Measurements from ENCODE around the gene GCN1.

GCN1 gene

DNA sequence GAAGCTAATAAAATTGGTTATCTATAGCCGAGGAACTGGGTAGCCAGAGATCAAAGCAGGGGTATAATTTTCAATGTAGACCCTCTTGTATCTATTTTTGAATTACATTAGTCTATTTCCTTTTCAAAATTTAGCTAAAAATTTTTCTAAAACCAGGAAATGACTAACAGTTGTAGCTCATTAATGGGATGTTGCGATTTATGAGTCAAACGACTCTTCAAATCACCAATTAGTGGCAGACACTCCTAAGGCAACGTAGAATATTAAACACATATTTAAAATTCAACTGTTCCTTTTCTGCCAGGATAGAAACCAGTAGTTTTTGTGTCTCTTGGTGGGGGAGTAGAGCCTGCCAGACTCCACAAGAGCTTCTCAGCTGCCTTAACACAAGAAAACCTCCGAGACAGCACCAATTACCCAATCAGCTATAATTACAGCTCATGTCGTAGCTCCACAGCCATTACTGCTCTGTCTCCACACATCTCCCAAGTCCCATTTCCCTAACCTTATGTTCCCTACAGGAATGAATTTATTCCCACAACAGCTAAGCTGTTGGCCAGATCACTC lies 26.9 kb downstream of the GCN1 start:
- no peak for TF ChIP-seq POLR2A (IDR thresholded peaks at IDR 0.05; ENCODE audit: low read depth, low read length)
- no peak for DNase-seq (ENCODE audit: insufficient read length, low spot score)
- no peak for FAIRE-seq

DNA sequence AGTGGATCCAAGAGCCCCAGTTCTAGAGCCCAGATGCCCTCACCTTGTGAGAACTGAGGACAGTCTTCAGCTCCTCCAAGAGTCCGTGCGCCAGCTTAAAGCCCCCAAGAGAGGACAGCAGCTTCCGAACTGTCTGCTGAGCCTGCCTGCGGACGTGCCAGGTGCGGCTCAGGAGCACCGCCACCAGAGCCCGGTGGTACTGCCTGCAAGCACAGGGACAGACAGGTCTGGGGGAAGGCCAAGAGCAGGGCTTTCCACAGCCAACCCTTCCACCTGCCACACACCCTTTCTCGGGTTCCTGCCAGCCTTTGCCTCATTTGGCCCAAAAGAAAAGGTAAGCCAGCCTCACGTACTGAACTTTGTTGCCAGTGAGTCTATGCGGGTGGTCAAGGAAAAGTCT lies 30.2 kb downstream of the GCN1 start:
- DNase-seq (ENCODE audit: insufficient read length, low spot score) (no peak), FAIRE-seq (no peak)
- TF ChIP-seq POLR2A (IDR thresholded peaks at IDR 0.05; ENCODE audit: low read depth, low read length), result no peak

DNA sequence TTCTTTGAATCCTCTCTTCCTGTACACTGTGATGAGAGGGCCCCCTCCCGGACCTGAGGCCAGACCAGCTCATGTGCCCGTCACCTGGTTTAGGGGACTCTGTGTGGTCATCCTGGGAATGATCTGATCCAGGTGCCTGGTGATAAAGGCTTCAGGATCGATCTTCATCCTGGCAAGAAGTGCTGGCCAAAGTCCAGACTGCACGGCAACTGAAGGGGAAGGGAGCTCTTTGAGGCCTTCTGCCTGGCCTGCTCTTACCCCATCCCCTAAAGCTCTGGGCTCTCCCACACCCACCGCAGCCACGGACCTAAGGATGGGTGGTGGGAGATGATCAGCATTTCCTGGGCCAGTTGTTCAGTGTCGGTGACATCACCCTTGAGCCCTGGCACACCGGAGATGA lies 31.8 kb downstream of the GCN1 start:
- TF ChIP-seq POLR2A (IDR thresholded peaks at IDR 0.05; ENCODE audit: low read depth, low read length), result no peak
- DNase-seq (ENCODE audit: insufficient read length, low spot score) (no peak), FAIRE-seq (no peak)

DNA sequence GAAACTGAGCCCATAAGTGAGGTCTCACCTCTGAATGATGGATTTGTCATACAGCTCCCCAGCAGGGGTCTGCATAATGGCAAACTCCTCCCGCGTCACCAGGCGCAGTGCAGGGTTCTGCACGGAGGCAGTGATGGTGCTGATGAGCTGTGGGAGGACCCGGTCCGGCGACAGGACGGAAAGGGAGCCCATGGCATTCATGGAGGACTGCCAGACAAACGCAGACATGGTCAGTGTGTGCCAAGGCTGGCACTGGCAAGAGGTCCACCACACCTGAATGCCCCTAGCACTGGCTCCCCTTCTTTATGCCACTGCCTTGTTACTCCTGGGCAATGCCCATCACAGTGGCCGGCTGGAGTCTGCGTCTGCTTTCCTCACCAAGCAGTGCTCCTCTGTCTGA lies 32.7 kb downstream of the GCN1 start:
- TF ChIP-seq POLR2A (IDR thresholded peaks at IDR 0.05; ENCODE audit: low read depth, low read length), result no peak
- DNase-seq (ENCODE audit: insufficient read length, low spot score) (no peak), FAIRE-seq (no peak)

DNA sequence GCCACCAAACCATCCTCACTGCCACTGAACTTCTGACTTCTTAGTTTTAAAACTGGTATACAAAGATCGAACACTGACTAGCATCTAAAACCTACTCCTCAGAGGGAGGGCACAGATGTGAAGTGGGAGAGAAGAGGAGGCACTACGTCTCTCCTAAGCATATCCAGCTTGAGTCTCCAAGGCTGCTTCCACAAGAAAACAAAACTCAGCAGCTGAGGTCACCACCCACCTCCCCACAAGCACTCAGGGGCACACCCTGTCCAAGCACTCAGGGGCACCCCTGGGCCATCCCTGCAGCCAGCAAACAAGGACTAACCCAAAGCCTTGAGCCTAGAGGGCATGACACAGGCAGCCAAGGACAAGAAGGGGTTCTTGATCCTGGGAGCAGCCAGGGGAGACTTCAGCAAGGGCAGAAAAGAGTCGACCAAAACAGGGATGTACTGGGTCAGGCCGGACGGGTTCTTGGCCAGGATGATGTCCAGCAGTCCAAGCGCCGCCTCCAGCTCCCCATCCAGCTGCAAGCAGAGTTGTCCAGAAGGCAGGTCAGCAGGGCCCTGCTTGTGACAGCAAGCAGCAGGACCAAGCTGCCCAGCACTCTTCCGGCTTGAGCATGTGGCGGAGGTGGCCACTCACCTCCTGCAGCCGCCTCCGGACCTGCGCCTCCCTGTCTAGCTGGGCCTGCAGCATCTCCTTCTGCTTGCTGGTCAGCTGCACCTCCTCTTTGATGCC lies 34.8 kb downstream of the GCN1 start:
- no peak for TF ChIP-seq POLR2A (IDR thresholded peaks at IDR 0.05; ENCODE audit: low read depth, low read length)
- FAIRE-seq, result no peak
- DNase-seq (ENCODE audit: insufficient read length, low spot score), result no peak

GRCh38 chr12:120158351-120158750 lies 36.2 kb downstream of the GCN1 start:
- TF ChIP-seq POLR2A (IDR thresholded peaks at IDR 0.05; ENCODE audit: low read depth, low read length), result no peak
- DNase-seq (ENCODE audit: insufficient read length, low spot score) (no peak), FAIRE-seq (no peak)

- no peak for TF ChIP-seq POLR2A (IDR thresholded peaks at IDR 0.05; ENCODE audit: low read depth, low read length)
- FAIRE-seq (no peak), DNase-seq (ENCODE audit: insufficient read length, low spot score) (no peak)
These were observed 36.8 kb downstream of the GCN1 start for GRCh38 chr12:120157678-120158077.

- DNase-seq (ENCODE audit: insufficient read length, low spot score) (no peak), FAIRE-seq (no peak)
- no peak for TF ChIP-seq POLR2A (IDR thresholded peaks at IDR 0.05; ENCODE audit: low read depth, low read length)
These were observed 37.9 kb downstream of the GCN1 start for GRCh38 chr12:120156315-120157259.

DNA sequence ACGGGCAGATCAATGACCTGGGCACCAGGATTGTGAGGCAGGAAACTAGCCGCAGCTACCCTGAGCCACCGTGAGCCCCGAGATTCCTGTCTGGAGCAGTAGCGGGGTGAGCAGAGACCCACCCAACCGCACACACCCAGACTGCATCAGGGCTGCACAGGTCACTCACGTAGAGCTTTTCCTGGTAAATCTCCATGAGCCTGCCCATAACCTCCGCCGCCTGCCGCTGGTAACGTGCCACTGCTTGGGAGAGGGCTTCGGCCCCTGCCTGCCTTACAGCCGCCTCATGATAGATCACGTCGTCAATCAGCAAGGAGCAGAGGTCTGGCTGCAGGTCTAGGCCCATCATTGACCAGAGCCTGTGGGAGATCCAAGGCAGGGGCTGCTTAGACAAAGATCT lies 39.4 kb downstream of the GCN1 start:
- no peak for TF ChIP-seq POLR2A (IDR thresholded peaks at IDR 0.05; ENCODE audit: low read depth, low read length)
- no peak for FAIRE-seq
- no peak for DNase-seq (ENCODE audit: insufficient read length, low spot score)

DNA sequence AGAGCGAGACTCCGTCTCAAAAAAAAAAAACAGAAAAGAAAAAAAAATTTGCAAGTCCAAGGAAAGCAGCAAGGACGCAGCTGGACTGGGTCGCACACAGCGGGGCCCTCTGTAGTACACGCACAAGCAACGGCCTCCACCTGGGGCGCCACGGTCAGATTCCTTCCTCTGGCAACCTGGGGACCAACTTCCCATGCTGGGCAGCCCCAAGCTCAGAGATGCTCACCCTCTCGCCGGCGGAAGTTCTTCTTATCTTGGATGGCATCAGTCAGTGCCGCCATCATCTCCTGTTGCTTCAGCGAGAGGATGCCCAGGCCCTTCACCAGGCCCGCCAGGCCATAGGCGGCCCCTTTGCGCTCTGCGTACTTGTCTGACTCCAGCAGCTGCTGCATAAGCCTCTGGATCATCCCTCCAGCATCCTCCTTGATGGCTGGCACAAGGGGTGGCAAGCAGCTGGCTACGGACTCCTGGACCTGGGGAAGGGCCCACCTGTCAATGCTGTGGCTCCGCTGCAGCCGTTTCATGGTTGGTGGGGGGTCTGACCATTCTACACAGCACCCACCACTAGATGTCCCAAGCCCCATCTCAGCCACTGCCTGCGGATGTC lies 43.5 kb downstream of the GCN1 start:
- FAIRE-seq (no peak), DNase-seq (ENCODE audit: insufficient read length, low spot score) (no peak)
- no peak for TF ChIP-seq POLR2A (IDR thresholded peaks at IDR 0.05; ENCODE audit: low read depth, low read length)

DNA sequence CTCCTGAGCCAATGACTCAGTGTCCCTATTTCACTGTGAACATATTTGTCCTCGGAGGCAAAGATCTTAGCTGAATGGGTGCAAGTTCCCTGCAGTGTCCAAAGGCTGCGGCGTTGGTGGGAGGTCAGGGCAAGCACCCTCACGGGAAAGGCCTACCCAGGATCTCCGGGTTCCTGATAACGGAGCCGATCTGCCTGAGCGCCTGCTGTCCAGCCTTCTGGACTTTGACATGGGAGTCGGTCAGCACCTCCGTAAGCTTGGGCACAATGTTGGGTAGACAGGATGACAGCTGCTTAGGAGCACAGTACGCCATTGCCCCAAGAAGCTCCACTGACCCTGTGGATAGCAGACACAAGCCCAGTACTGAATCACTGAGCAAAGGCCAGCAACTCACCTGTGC lies 46.5 kb downstream of the GCN1 start:
- FAIRE-seq (no peak), DNase-seq (ENCODE audit: insufficient read length, low spot score) (no peak)
- TF ChIP-seq POLR2A (IDR thresholded peaks at IDR 0.05; ENCODE audit: low read depth, low read length), result no peak

GRCh38 chr12:120145164-120145563 lies 49.4 kb downstream of the GCN1 start:
- FAIRE-seq, result no peak

DNA sequence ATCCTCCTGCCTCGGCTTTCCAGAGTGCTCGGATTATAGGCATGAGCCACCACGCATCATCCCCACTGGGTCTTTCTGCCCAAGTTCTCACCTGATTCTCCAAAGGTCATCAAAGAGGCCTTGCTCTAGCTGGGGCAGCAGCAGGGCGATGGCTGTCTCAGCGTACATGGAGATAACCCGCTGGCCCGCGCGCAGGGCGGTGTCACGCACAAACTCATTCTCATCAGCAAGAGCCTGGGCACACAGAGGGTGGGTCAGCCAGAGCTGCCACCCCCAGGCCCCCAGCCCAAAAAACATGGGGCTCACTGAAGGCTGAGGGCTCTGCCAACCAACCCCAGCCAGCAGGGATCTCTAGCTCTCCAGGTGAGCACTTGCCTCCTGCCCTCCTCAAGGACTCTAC lies 50.3 kb downstream of the GCN1 start:
- no peak for DNase-seq (ENCODE audit: insufficient read length, low spot score)
- no peak for FAIRE-seq
- no peak for TF ChIP-seq POLR2A (IDR thresholded peaks at IDR 0.05; ENCODE audit: low read depth, low read length)

More at GRCh38 chr12:120145164-120145563, 49.4 kb downstream of the GCN1 start:
- no peak for DNase-seq (ENCODE audit: insufficient read length, low spot score)
- no peak for TF ChIP-seq POLR2A (IDR thresholded peaks at IDR 0.05; ENCODE audit: low read depth, low read length)
